Measurements from ENCODE around the gene PAM.

GRCh38 chr5:102722931-102723330 is 32.2 kb upstream of the PAM start:
- no peak for TF ChIP-seq CTCF (conservative IDR thresholded peaks at IDR 0.05; ENCODE audit: low read depth, low read length)
- no peak for TF ChIP-seq EZH2 (IDR thresholded peaks at IDR 0.05; ENCODE audit: low read length, unreplicated experiment)
- TF ChIP-seq EZH2phosphoT487 (IDR thresholded peaks at IDR 0.05; ENCODE audit: borderline replicate concordance, low read length): no peak

Data from PC-3 (cell line).